GM19240 (cell line): ENCODE results near the gene RIPK4.
"Not testable (repeated sequence)": the region's sequence is repeated elsewhere in the genome, so short reads cannot be mapped to it uniquely, and the experiment has no call there.

ENCODE experiments used
- DNase-seq: peaks from one replicate; pipeline ENCODE4 v3.0.0; 2011; ENCODE audit warnings: low spot score; ENCODE audit not compliant: insufficient read length

The RIPK4 gene

GRCh38 chr21:41737651-41738324 lies 29.1 kb downstream of the RIPK4 start:
- DNase-seq, result no peak

- DNase-seq, result no peak
Measured at GRCh38 chr21:41736423-41736822, 30.4 kb downstream of the RIPK4 start.

- DNase-seq, result no peak
Measured at GRCh38 chr21:41733951-41734689, 32.7 kb downstream of the RIPK4 start.

- DNase-seq, result no peak
Measured at GRCh38 chr21:41731081-41731480, 35.8 kb downstream of the RIPK4 start.

GRCh38 chr21:41730367-41730765 lies 36.5 kb downstream of the RIPK4 start:
- DNase-seq, result no peak

GRCh38 chr21:41729701-41730366 lies 37.0 kb downstream of the RIPK4 start:
- DNase-seq, result no peak

- DNase-seq, result no peak
Measured at GRCh38 chr21:41727784-41728763, 38.8 kb downstream of the RIPK4 start.

- no peak for DNase-seq
Measured at GRCh38 chr21:41726970-41727783, 39.7 kb downstream of the RIPK4 start.

- no peak for DNase-seq
Measured at GRCh38 chr21:41726630-41726969, 40.3 kb downstream of the RIPK4 start.

GRCh38 chr21:41726058-41726558 lies 40.7 kb downstream of the RIPK4 start:
- no peak for DNase-seq

GRCh38 chr21:41725421-41726031 lies 41.3 kb downstream of the RIPK4 start:
- DNase-seq, result no peak

- not testable (repeated sequence) for DNase-seq
Measured at GRCh38 chr21:41723835-41724234, 43.0 kb downstream of the RIPK4 start.

GRCh38 chr21:41722052-41723018 lies 44.5 kb downstream of the RIPK4 start:
- no peak for DNase-seq

- DNase-seq, result no peak
Measured at GRCh38 chr21:41720250-41720649, 46.6 kb downstream of the RIPK4 start.

- no peak for DNase-seq
Measured at GRCh38 chr21:41719691-41720090, 47.2 kb downstream of the RIPK4 start.

- DNase-seq, result no peak
Measured at GRCh38 chr21:41717573-41718330, 49.1 kb downstream of the RIPK4 start.

GRCh38 chr21:41716751-41717150 lies 50.1 kb downstream of the RIPK4 start:
- DNase-seq, result no peak
